Activated T-helper 1 cell treated with anti-CD3 and anti-CD28 coated beads, Interleukin-12 subunit alpha, Interleukin-12 subunit beta, Interleukin-2, Interleukin-4 antibody, amounts not matched to agents 30 ng/mL and 10 ng/mL and 1 ng/mL, durations not matched to agents 14 hours and 24 hours and 36 hours (primary cell): ENCODE data around the gene SMARCE1. TPM values are rescaled to one million over a fixed set of nuclear protein-coding genes. Genes with fewer than 3 reads are reported as not detected.

Source experiments
- DNase-seq: peaks from one replicate; pipeline ENCODE4 v3.0.0; 2021; ENCODE audit warnings: low spot score
- H3K27ac Mint-ChIP-seq: one replicate; pipeline ENCODE4 v1.8.0; 2021; ENCODE audit warnings: mild to moderate bottlenecking, mixed read lengths
- H3K27me3 Mint-ChIP-seq: one replicate; pipeline ENCODE4 v1.8.0; 2022; ENCODE audit warnings: mild to moderate bottlenecking, moderate library complexity, mixed read lengths; ENCODE audit not compliant: insufficient read depth
- H3K36me3 Mint-ChIP-seq: one replicate; pipeline ENCODE4 v1.8.0; 2021; ENCODE audit warnings: low read depth, mixed read lengths
- H3K4me1 Mint-ChIP-seq: one replicate; pipeline ENCODE4 v1.8.0; 2021; ENCODE audit warnings: low read depth, mixed read lengths
- H3K4me3 Mint-ChIP-seq: one replicate; pipeline ENCODE4 v1.8.0; 2021; ENCODE audit warnings: mild to moderate bottlenecking, moderate library complexity, mixed read lengths
- H3K9me3 Mint-ChIP-seq: one replicate; pipeline ENCODE4 v1.8.0; 2021; ENCODE audit warnings: mixed read lengths
- intact Hi-C: fragments of 100-400 bp; cut with micrococcal nuclease; formaldehyde crosslinking; loops from one replicate; pipeline ENCODE4 v1.15.1; 2024
- total RNA-seq: library from RNA; stranded (reverse); gene quantifications from 2 replicates; pipeline ENCODE4 v1.2.3, GENCODE V29; 2022

Gene SMARCE1
- total RNA-seq, 1 donor from 2014 or later: 125 TPM

GRCh38 chr17:40666331-40666730 is 18.7 kb upstream of the SMARCE1 start:
- intact Hi-C loops: no loop called here
- H3K36me3 Mint-ChIP-seq: peaks cover 3% of the 10 kb centered on the region
- peaks cover 7% of the 10 kb centered on the region for H3K4me1 Mint-ChIP-seq
- no peak overlapping the region for H3K27ac Mint-ChIP-seq
- no peak for DNase-seq
- H3K9me3 Mint-ChIP-seq: no peaks in the 10 kb centered on the region
- H3K27me3 Mint-ChIP-seq: peaks cover 37% of the 10 kb centered on the region
- H3K4me3 Mint-ChIP-seq: no peak overlapping the region

- peaks cover 2% of the 10 kb centered on the region for H3K9me3 Mint-ChIP-seq
- H3K4me3 Mint-ChIP-seq: peak within 1 kb of the TSS; percentile 33
- H3K27me3 Mint-ChIP-seq: peaks cover 34% of the 10 kb centered on the region
- H3K4me1 Mint-ChIP-seq: peaks cover 12% of the 10 kb centered on the region
- no peak for DNase-seq
- intact Hi-C loops: loop anchor here (5.0 kb wide), 1 partner anchor 37 kb away; no protein-coding TSS in a partner anchor
- H3K36me3 Mint-ChIP-seq: peaks cover 3% of the 10 kb centered on the region
- H3K27ac Mint-ChIP-seq: no peak within 1 kb of the TSS
Observed at GRCh38 chr17:40664582-40665333, 17.1 kb upstream of the SMARCE1 start, which contains the start of gene KRT222. TSS of gene KRT222 (minus strand) at chr17:40665177. CDS start at chr17:40665099, 78 bp downstream.

- Mint-ChIP-seq H3K9me3 (peaks cover 6% of the 10 kb centered on the region), H3K4me1 (peaks cover 16% of the 10 kb centered on the region), H3K4me3 (no peak overlapping the region), H3K36me3 (peaks cover 3% of the 10 kb centered on the region), H3K27ac (no peak overlapping the region), H3K27me3 (peaks cover 41% of the 10 kb centered on the region)
- DNase-seq: no peak
- intact Hi-C loops: loop anchor here (5.0 kb wide), 1 partner anchor 36 kb away; no protein-coding TSS in a partner anchor
Observed at GRCh38 chr17:40663252-40663651, 15.6 kb upstream of the SMARCE1 start.

GRCh38 chr17:40659911-40660310 is 12.3 kb upstream of the SMARCE1 start:
- H3K36me3 Mint-ChIP-seq: peaks cover under 1% of the 10 kb centered on the region
- no peak overlapping the region for H3K27ac Mint-ChIP-seq
- H3K27me3 Mint-ChIP-seq: peaks cover 50% of the 10 kb centered on the region
- H3K4me1 Mint-ChIP-seq: peaks cover 11% of the 10 kb centered on the region
- H3K9me3 Mint-ChIP-seq: peaks cover 6% of the 10 kb centered on the region
- no peak for DNase-seq
- H3K4me3 Mint-ChIP-seq: no peak overlapping the region
- intact Hi-C loops: loop anchor here (5.0 kb wide), 1 partner anchor 33 kb away; no protein-coding TSS in a partner anchor

- Mint-ChIP-seq H3K27ac (no peak overlapping the region), H3K27me3 (peaks cover 44% of the 10 kb centered on the region), H3K36me3 (no peaks in the 10 kb centered on the region), H3K4me3 (no peak overlapping the region), H3K9me3 (peaks cover 6% of the 10 kb centered on the region), H3K4me1 (peaks cover 8% of the 10 kb centered on the region)
- DNase-seq: no peak
- intact Hi-C loops: no loop called here
Observed at GRCh38 chr17:40658396-40658795, 10.8 kb upstream of the SMARCE1 start.

- intact Hi-C loops: no loop called here
- Mint-ChIP-seq H3K27me3 (peaks cover 14% of the 10 kb centered on the region), H3K27ac (no peak overlapping the region), H3K4me3 (no peak overlapping the region), H3K36me3 (no peaks in the 10 kb centered on the region), H3K4me1 (peaks cover 15% of the 10 kb centered on the region), H3K9me3 (no peaks in the 10 kb centered on the region)
- DNase-seq: no peak
Observed at GRCh38 chr17:40651939-40652338, 4.3 kb upstream of the SMARCE1 start.

GRCh38 chr17:40648384-40648968 is 858 bp upstream of the SMARCE1 start:
- Mint-ChIP-seq H3K9me3 (no peaks in the 10 kb centered on the region), H3K4me3 (peak overlapping the region; percentile 89), H3K27ac (peak overlapping the region; percentile 95), H3K27me3 (peaks cover 2% of the 10 kb centered on the region), H3K4me1 (peaks cover 48% of the 10 kb centered on the region), H3K36me3 (peaks cover 16% of the 10 kb centered on the region)
- intact Hi-C loops: loop anchor here (1.0 to 2.0 kb wide), 2 partner anchors 87 to 170 kb away; no protein-coding TSS in a partner anchor
- no peak for DNase-seq

GRCh38 chr17:40646791-40647623 is 611 bp downstream of the SMARCE1 start:
- peaks cover 61% of the 10 kb centered on the region for H3K4me1 Mint-ChIP-seq
- H3K27ac Mint-ChIP-seq: peak overlapping the region; percentile 95
- peaks cover 29% of the 10 kb centered on the region for H3K36me3 Mint-ChIP-seq
- intact Hi-C loops: loop anchor here (2.0 kb wide), 1 partner anchor 16 kb away; no protein-coding TSS in a partner anchor
- no peak for DNase-seq
- peaks cover 2% of the 10 kb centered on the region for H3K27me3 Mint-ChIP-seq
- no peaks in the 10 kb centered on the region for H3K9me3 Mint-ChIP-seq
- H3K4me3 Mint-ChIP-seq: peak overlapping the region; percentile 89

- Mint-ChIP-seq H3K4me1 (peaks cover 64% of the 10 kb centered on the region), H3K36me3 (peaks cover 33% of the 10 kb centered on the region), H3K27me3 (peaks cover 2% of the 10 kb centered on the region), H3K4me3 (peak overlapping the region; percentile 45), H3K27ac (no peak overlapping the region), H3K9me3 (no peaks in the 10 kb centered on the region)
- DNase-seq: no peak
- intact Hi-C loops: loop anchor here (2.0 kb wide), 1 partner anchor 15 kb away; no protein-coding TSS in a partner anchor
Observed at GRCh38 chr17:40645943-40646342, 1.7 kb downstream of the SMARCE1 start.

GRCh38 chr17:40645291-40645690 is 2.3 kb downstream of the SMARCE1 start:
- Mint-ChIP-seq H3K27ac (no peak overlapping the region), H3K36me3 (peaks cover 38% of the 10 kb centered on the region), H3K4me1 (peaks cover 71% of the 10 kb centered on the region), H3K9me3 (no peaks in the 10 kb centered on the region), H3K27me3 (peaks cover 2% of the 10 kb centered on the region), H3K4me3 (peak overlapping the region; percentile 27)
- DNase-seq: no peak
- intact Hi-C loops: no loop called here

- Mint-ChIP-seq H3K36me3 (peaks cover 56% of the 10 kb centered on the region), H3K27ac (peak overlapping the region; percentile 34), H3K4me3 (no peak overlapping the region), H3K4me1 (peaks cover 29% of the 10 kb centered on the region), H3K9me3 (no peaks in the 10 kb centered on the region), H3K27me3 (no peaks in the 10 kb centered on the region)
- intact Hi-C loops: no loop called here
- DNase-seq: no peak
Observed at GRCh38 chr17:40637931-40638330, 9.7 kb downstream of the SMARCE1 start.

GRCh38 chr17:40633871-40634270 is 13.7 kb downstream of the SMARCE1 start:
- intact Hi-C loops: no loop called here
- Mint-ChIP-seq H3K27ac (peak overlapping the region; percentile 25), H3K36me3 (peaks cover 50% of the 10 kb centered on the region), H3K4me3 (no peak overlapping the region), H3K4me1 (peaks cover 20% of the 10 kb centered on the region), H3K27me3 (no peaks in the 10 kb centered on the region), H3K9me3 (no peaks in the 10 kb centered on the region)
- no peak for DNase-seq
